ENCODE results near the gene ARHGEF11.
A peak's percentile ranks its signal among the peaks of the same experiment; 100 is the strongest.

Gene ARHGEF11

GRCh38 chr1:156894001-156894400 is 151.5 kb downstream of the ARHGEF11 start:
- no peak for ATAC-seq
- no peak for DNase-seq

- no peak for ATAC-seq
- no peak for DNase-seq
These were observed 152.2 kb downstream of the ARHGEF11 start, which contains the start of gene PEAR1 for GRCh38 chr1:156893048-156893953. TSS of gene PEAR1 (plus strand) at chr1:156893718. CDS start at chr1:156903927, 10,209 bp downstream.

GRCh38 chr1:156892190-156893047 is 153.1 kb downstream of the ARHGEF11 start:
- DNase-seq (peak; percentile 95), ATAC-seq (peak; percentile 93)

GRCh38 chr1:156889802-156890580 is 155.6 kb downstream of the ARHGEF11 start:
- no peak for ATAC-seq
- DNase-seq, result peak; percentile 78

GRCh38 chr1:156887734-156888133 is 157.8 kb downstream of the ARHGEF11 start:
- no peak for ATAC-seq

GRCh38 chr1:156887317-156887716 is 158.2 kb downstream of the ARHGEF11 start:
- DNase-seq, result no peak
- no peak for ATAC-seq

More at GRCh38 chr1:156887734-156888133, 157.8 kb downstream of the ARHGEF11 start:
- no peak for DNase-seq

GRCh38 chr1:156886583-156887281 is 158.8 kb downstream of the ARHGEF11 start:
- no peak for DNase-seq
- no peak for ATAC-seq

- DNase-seq, result no peak
- no peak for ATAC-seq
These were observed 159.6 kb downstream of the ARHGEF11 start for GRCh38 chr1:156885880-156886355.

- DNase-seq, result no peak
- ATAC-seq, result no peak
These were observed 160.2 kb downstream of the ARHGEF11 start for GRCh38 chr1:156885314-156885713.
